22Rv1 (cell line): Measurements from ENCODE around the gene CPNE4.

Source experiments
- H3K27ac ChIP-seq: fragments of 450-650 bp; 2 replicates; pipeline ENCODE4 v1.5.1; 2017
- ZFX ChIP-seq: fragments of 450-650 bp; IDR thresholded peaks from 2 replicates; pipeline ENCODE4 v1.6.1; 2017; ENCODE audit warnings: antibody characterized with exemption, borderline replicate concordance
- TF ChIP-seq, protein P1 (sequence below): fragments of 450-650 bp; IDR thresholded peaks from 2 replicates; pipeline ENCODE4 v1.5.1; 2017; ENCODE audit warnings: mild to moderate bottlenecking

Gene CPNE4

GRCh38 chr3:131803113-131803512 lies 231.7 kb downstream of the CPNE4 start:
- peak overlapping the region; percentile 14; the same call in 1 of the 2 replicates for H3K27ac ChIP-seq
- no peak for TF ChIP-seq ZFX
- TF ChIP-seq, protein P1, sequence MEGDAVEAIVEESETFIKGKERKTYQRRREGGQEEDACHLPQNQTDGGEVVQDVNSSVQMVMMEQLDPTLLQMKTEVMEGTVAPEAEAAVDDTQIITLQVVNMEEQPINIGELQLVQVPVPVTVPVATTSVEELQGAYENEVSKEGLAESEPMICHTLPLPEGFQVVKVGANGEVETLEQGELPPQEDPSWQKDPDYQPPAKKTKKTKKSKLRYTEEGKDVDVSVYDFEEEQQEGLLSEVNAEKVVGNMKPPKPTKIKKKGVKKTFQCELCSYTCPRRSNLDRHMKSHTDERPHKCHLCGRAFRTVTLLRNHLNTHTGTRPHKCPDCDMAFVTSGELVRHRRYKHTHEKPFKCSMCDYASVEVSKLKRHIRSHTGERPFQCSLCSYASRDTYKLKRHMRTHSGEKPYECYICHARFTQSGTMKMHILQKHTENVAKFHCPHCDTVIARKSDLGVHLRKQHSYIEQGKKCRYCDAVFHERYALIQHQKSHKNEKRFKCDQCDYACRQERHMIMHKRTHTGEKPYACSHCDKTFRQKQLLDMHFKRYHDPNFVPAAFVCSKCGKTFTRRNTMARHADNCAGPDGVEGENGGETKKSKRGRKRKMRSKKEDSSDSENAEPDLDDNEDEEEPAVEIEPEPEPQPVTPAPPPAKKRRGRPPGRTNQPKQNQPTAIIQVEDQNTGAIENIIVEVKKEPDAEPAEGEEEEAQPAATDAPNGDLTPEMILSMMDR, result no peak

DNA sequence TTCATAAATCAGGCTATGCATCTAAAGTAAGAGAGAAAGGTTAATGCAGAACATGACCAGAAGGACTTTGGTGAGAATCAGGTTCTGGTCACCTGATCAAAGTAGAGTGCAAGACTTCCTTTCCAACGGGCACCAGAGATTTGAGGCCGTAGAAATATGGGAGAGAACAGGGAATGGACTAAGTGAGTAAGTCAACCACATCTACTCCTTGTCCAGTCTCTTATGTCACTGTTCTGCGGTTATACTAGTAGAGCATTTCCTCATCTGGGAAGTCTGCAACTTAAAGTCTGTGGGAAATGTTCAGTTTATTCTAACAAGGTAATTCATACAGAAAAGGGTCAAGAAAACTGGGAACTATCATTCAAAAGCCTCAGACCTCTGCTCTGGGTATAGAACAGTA lies 232.8 kb downstream of the CPNE4 start:
- TF ChIP-seq, protein P1, result no peak
- no peak for TF ChIP-seq ZFX
- H3K27ac ChIP-seq, result no peak overlapping the region

DNA sequence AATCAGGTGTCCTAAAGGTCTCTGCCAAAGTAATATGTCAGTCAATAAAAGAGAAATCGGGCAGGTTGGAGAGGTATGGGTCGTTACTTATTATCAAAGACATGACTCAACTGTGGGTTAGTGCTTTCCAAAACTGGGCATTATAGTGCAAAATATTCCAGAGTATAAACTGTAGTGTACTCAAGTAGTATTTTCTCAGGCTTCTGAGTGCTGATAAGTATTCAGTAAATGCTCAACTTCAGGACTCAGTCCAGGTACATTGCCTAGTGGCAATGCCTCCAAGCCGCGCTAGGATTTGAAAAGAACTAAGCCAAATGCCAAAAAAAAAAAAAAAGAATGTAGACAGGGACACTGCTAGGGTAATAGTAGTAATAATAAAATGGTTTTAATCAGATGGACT lies 233.2 kb downstream of the CPNE4 start:
- no peak overlapping the region for H3K27ac ChIP-seq
- no peak for TF ChIP-seq ZFX
- TF ChIP-seq, protein P1, result no peak

DNA sequence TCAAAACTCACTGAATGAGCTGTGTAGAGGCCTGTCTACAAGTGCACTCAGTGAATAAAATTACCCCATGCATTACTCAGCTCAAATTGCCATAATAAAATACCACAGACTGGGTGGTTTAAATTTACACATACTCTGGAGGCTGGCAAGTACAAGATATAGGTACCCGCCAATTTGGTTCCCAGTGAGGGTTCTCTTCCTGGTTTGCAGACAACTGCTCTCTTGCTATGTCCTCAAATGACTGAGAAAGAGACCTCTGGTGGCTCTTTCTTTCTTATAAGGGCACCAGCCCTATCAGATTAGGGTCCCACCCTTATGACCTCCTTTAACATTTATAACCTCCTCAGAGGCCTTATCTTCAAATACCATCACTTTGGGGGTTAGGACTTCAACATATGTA lies 237.0 kb downstream of the CPNE4 start:
- no peak overlapping the region for H3K27ac ChIP-seq
- TF ChIP-seq ZFX, result no peak
- TF ChIP-seq, protein P1, result no peak

DNA sequence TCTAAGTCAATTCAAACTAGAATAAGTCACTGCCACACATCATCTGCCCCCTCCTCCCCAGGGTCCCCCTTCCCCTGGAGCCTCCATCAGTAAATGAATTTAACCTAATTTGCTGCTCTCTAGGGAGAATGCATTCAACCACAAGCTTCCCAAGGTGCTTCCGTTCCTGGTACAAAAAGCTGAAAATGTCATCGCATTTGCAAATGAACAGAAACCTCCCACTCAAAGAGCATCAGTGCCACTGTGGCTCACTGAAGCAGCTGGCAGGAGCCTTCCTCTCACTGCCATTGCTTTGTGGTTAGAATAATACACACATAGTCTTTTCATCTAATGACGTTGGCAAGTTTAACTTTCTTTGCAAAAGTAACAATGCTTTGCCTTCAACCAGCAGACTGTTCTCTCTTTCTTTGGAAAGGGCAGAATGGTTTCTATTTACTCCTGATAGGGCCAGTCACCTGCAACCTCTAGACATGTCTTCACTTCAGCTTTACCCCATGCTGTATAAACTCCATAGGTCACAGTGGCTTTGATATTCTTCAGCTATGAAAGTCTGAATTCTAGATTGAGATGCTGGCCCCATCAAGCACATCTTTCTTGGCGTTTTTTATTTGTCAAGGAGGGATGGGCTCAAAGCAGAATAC lies 238.1 kb downstream of the CPNE4 start:
- no peak overlapping the region for H3K27ac ChIP-seq
- TF ChIP-seq, protein P1, result no peak
- no peak for TF ChIP-seq ZFX

DNA sequence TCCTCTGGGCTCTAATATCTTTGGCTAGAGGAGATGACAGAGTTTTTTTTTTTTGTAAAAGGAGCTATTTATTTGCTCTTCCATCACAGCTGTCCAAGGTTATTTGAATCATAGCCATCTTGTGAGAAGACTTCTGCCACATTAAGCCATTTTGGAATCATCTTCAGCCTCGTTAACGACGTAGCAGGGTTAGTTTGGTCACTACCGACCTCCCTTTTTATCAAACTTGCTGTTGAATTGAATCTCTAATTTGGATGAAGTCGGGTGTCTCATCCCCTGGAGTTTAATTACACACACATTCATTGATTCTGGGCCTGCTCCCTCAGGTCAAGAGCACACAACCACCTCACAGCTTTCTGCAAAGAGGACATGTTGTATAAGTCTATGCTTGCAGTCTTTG lies 238.7 kb downstream of the CPNE4 start:
- H3K27ac ChIP-seq, result no peak overlapping the region
- TF ChIP-seq, protein P1, result no peak
- no peak for TF ChIP-seq ZFX

DNA sequence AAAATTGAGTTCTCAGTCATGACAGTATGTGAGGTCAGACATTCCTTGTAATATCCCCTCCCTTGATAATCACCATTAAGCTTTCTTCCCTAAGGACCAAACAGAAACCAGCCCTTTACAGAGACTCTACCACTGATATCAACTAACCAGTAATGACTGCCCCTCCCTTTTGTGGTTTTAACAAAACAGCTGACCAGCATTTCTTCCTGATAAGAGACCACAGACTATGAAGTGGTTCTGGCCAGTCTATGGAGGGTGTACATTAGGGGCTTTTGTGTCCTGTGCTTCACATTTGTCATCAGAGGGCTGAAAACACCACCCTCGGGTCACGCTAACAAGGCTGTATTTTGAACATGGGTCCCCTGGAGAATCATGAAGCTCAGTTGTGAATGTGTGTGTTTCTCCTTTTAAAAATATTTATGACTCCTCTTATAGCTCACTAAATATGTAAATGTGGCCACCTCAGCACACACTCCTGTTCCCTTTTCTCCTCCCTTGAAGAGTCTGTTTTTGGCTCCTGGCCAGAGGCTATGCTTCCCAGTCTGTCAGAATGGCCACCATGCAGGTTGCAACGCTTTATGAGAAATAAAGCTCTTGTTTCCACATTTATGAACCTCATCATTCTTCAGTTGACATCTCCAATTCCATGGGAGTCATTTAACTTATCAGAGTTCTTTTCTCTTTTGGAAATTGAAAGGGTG lies 239.3 kb downstream of the CPNE4 start:
- TF ChIP-seq ZFX, result no peak
- TF ChIP-seq, protein P1, result no peak
- H3K27ac ChIP-seq, result no peak overlapping the region
